GM12878 (cell line): ENCODE results near the gene GALNT9. TPM values are rescaled to one million over a fixed set of nuclear protein-coding genes. Genes with fewer than 3 reads are reported as not detected.

Experiments used
- BACH1 ChIP-seq: fragments of 450-650 bp; IDR thresholded peaks from 2 replicates; pipeline ENCODE4 v1.6.1; 2017; ENCODE audit warnings: mild to moderate bottlenecking, borderline replicate concordance
- BCL3 ChIP-seq: IDR thresholded peaks from 2 replicates; pipeline ENCODE4 v1.6.1; 2011; ENCODE audit warnings: borderline replicate concordance, low read depth, mild to moderate bottlenecking, moderate library complexity, low read length; ENCODE audit not compliant: insufficient read depth, poor library complexity, severe bottlenecking
- E2F8 ChIP-seq: fragments of 450-650 bp; IDR thresholded peaks from 2 replicates; pipeline ENCODE4 v1.6.1; 2018; ENCODE audit warnings: mild to moderate bottlenecking, low read depth, moderate library complexity; ENCODE audit not compliant: partially characterized antibody
- ELK1 ChIP-seq: IDR thresholded peaks from 2 replicates; pipeline ENCODE4 v1.6.1; 2012; ENCODE audit warnings: low read depth, low read length, improper control_type of control experiment
- EP300 ChIP-seq, 2 experiments: fragments of 150-350 bp in 1 of 2; IDR thresholded peaks; 2 replicates each; pipeline ENCODE4 v1.6.1; 2011 to 2012; ENCODE audit warnings: low read depth in 2 of 2, low read length in 2 of 2, borderline replicate concordance in 1 of 2, improper control_type of control experiment in 1 of 2, inconsistent platforms in 1 of 2; ENCODE audit not compliant: control insufficient read depth in 1 of 2
- POLR2AphosphoS2 ChIP-seq: IDR thresholded peaks from 2 replicates; pipeline ENCODE4 v1.6.1; 2011; ENCODE audit warnings: low read depth, mild to moderate bottlenecking, low read length, improper control_type of control experiment, moderate library complexity
- ZBTB4 ChIP-seq: fragments of 450-650 bp; formaldehyde crosslinking; IDR thresholded peaks from 2 replicates; pipeline ENCODE4 v1.4.0; 2022; ENCODE audit warnings: mild to moderate bottlenecking, moderate library complexity
- polyA plus RNA-seq, 11 experiments: library from polyadenylated mRNA; depleted of rRNA in 4 of 11; unstranded in 6 of 11; stranded (reverse) in 5 of 11; fragments of >200 nt; fragmentation: Nextera tagmentation in 4 of 11; fragmentation: Illumina TruSeq in 1 of 11; extraction: Ambion mirVana in 4 of 11; extraction: Trizol in 1 of 11; gene quantifications; 1 replicate in 1 of 11; 2 replicates in 10 of 11; pipeline versions ENCODE4 v1.2.1 to v1.2.3, GENCODE V29; 2011 to 2016; ENCODE audit warnings: inconsistent platforms in 2 of 11, missing spikeins in 2 of 11, low read depth in 1 of 11
- total RNA-seq, 4 experiments: library from RNA; depleted of rRNA in 3 of 4; stranded (reverse); fragments of >200 nt in 3 of 4; fragmentation: Illumina TruSeq in 1 of 4; extraction: Trizol in 1 of 4; gene quantifications; 2 replicates each; pipeline versions ENCODE4 v1.2.1 to v1.2.3, GENCODE V29; 2013 to 2021

GALNT9 gene
- total and polyA plus RNA-seq, 10 of the 15 experiments (the other 5 are each of a cell fraction or from before 2014, with no cell fraction given), result 0.04 TPM; not detected in 9

GRCh38 chr12:132264086-132265010 is 65.0 kb downstream of the GALNT9 start (continued):
- TF ChIP-seq BCL3 (no peak), E2F8 (no peak), POLR2AphosphoS2 (no peak), EP300 (IDR thresholded peaks at IDR 0.05; ENCODE audit: borderline replicate concordance in 1 of 2, control insufficient read depth in 1 of 2, low read depth in 2 of 2, low read length in 2 of 2) (no peak), BACH1 (no peak), ELK1 (no peak), ZBTB4 (CRISPR knock-in tag) (no peak)
